ENCODE data around the gene TLN1.

TLN1 gene

GRCh38 chr9:35730486-35730854, 1.5 kb downstream of the TLN1 start:
- Histone ChIP-seq H3K4me1 (ENCODE audit: control insufficient read depth in 2 of 2, insufficient read depth in 2 of 2, low read length in 2 of 2) (peaks cover 56 to 74% of the 10 kb centered on the region in 2 donors), H3K9me3 (ENCODE audit: control insufficient read depth in 2 of 2, low read length in 2 of 2) (no peaks in the 10 kb centered on the region), H3K27me3 (ENCODE audit: control insufficient read depth in 2 of 2, insufficient read depth in 2 of 2, low read length in 2 of 2) (no peaks in the 10 kb centered on the region), H3K36me3 (ENCODE audit: control insufficient read depth in 2 of 2, insufficient read depth in 2 of 2, low read length in 2 of 2) (peaks cover 8 to 12% of the 10 kb centered on the region in 2 donors), H3K27ac (ENCODE audit: low read depth in 2 of 2, low read length in 2 of 2) (peak overlapping the region; percentile 98), H3K4me3 (ENCODE audit: low read length in 2 of 2) (peak overlapping the region; percentile 89 to 94), H3K9ac (ENCODE audit: low read depth in 1 of 2, low read length in 2 of 2) (peak overlapping the region; percentile 48 to 88)

- peaks cover 56 to 70% of the 10 kb centered on the region in 2 donors for H3K4me1 ChIP-seq (ENCODE audit: control insufficient read depth in 2 of 2, insufficient read depth in 2 of 2, low read length in 2 of 2)
- no peaks in the 10 kb centered on the region for H3K9me3 ChIP-seq (ENCODE audit: control insufficient read depth in 2 of 2, low read length in 2 of 2)
- peak overlapping the region; percentile 4 to 35 for H3K9ac ChIP-seq (ENCODE audit: low read depth in 1 of 2, low read length in 2 of 2)
- peaks cover 8 to 12% of the 10 kb centered on the region in 2 donors for H3K36me3 ChIP-seq (ENCODE audit: control insufficient read depth in 2 of 2, insufficient read depth in 2 of 2, low read length in 2 of 2)
- peak overlapping the region; percentile 4 to 94 for H3K4me3 ChIP-seq (ENCODE audit: low read length in 2 of 2)
- H3K27me3 ChIP-seq (ENCODE audit: control insufficient read depth in 2 of 2, insufficient read depth in 2 of 2, low read length in 2 of 2), result no peaks in the 10 kb centered on the region
- H3K27ac ChIP-seq (ENCODE audit: low read depth in 2 of 2, low read length in 2 of 2), result peak overlapping the region; percentile 98
These were observed 2.1 kb downstream of the TLN1 start for GRCh38 chr9:35729700-35730485.

GRCh38 chr9:35729101-35729500, 2.9 kb downstream of the TLN1 start:
- Histone ChIP-seq H3K4me3 (ENCODE audit: low read length in 2 of 2) (peak overlapping the region in 1 of 2 donors; percentile 94), H3K27ac (ENCODE audit: low read depth in 2 of 2, low read length in 2 of 2) (peak overlapping the region; percentile 69 to 98), H3K27me3 (ENCODE audit: control insufficient read depth in 2 of 2, insufficient read depth in 2 of 2, low read length in 2 of 2) (no peaks in the 10 kb centered on the region), H3K36me3 (ENCODE audit: control insufficient read depth in 2 of 2, insufficient read depth in 2 of 2, low read length in 2 of 2) (peaks cover 15% of the 10 kb centered on the region in 2 donors), H3K9me3 (ENCODE audit: control insufficient read depth in 2 of 2, low read length in 2 of 2) (no peaks in the 10 kb centered on the region), H3K9ac (ENCODE audit: low read depth in 1 of 2, low read length in 2 of 2) (peak overlapping the region in 1 of 2 donors; percentile 4), H3K4me1 (ENCODE audit: control insufficient read depth in 2 of 2, insufficient read depth in 2 of 2, low read length in 2 of 2) (peaks cover 55 to 65% of the 10 kb centered on the region in 2 donors)

- peak overlapping the region; percentile 26 to 94 for H3K4me3 ChIP-seq (ENCODE audit: low read length in 2 of 2)
- no peaks in the 10 kb centered on the region for H3K27me3 ChIP-seq (ENCODE audit: control insufficient read depth in 2 of 2, insufficient read depth in 2 of 2, low read length in 2 of 2)
- H3K9ac ChIP-seq (ENCODE audit: low read depth in 1 of 2, low read length in 2 of 2), result peak overlapping the region; percentile 41 to 61
- peaks cover 47 to 57% of the 10 kb centered on the region in 2 donors for H3K4me1 ChIP-seq (ENCODE audit: control insufficient read depth in 2 of 2, insufficient read depth in 2 of 2, low read length in 2 of 2)
- H3K9me3 ChIP-seq (ENCODE audit: control insufficient read depth in 2 of 2, low read length in 2 of 2), result no peaks in the 10 kb centered on the region
- H3K36me3 ChIP-seq (ENCODE audit: control insufficient read depth in 2 of 2, insufficient read depth in 2 of 2, low read length in 2 of 2), result peaks cover 23% of the 10 kb centered on the region in 2 donors
- peak overlapping the region; percentile 58 to 83 for H3K27ac ChIP-seq (ENCODE audit: low read depth in 2 of 2, low read length in 2 of 2)
These were observed 3.7 kb downstream of the TLN1 start for GRCh38 chr9:35728041-35728971.

- Histone ChIP-seq H3K4me3 (ENCODE audit: low read length in 2 of 2) (peak overlapping the region; percentile 14 to 94), H3K9me3 (ENCODE audit: control insufficient read depth in 2 of 2, low read length in 2 of 2) (no peaks in the 10 kb centered on the region), H3K27me3 (ENCODE audit: control insufficient read depth in 2 of 2, insufficient read depth in 2 of 2, low read length in 2 of 2) (no peaks in the 10 kb centered on the region), H3K36me3 (ENCODE audit: control insufficient read depth in 2 of 2, insufficient read depth in 2 of 2, low read length in 2 of 2) (peaks cover 26 to 30% of the 10 kb centered on the region in 2 donors), H3K9ac (ENCODE audit: low read depth in 1 of 2, low read length in 2 of 2) (peak overlapping the region; percentile 41 to 61), H3K27ac (ENCODE audit: low read depth in 2 of 2, low read length in 2 of 2) (peak overlapping the region; percentile 58 to 83), H3K4me1 (ENCODE audit: control insufficient read depth in 2 of 2, insufficient read depth in 2 of 2, low read length in 2 of 2) (peaks cover 41 to 51% of the 10 kb centered on the region in 2 donors)
These were observed 4.3 kb downstream of the TLN1 start for GRCh38 chr9:35727676-35728040.

- peak overlapping the region in 1 of 2 donors; percentile 94 for H3K4me3 ChIP-seq (ENCODE audit: low read length in 2 of 2)
- peak overlapping the region; percentile 58 to 83 for H3K27ac ChIP-seq (ENCODE audit: low read depth in 2 of 2, low read length in 2 of 2)
- H3K4me1 ChIP-seq (ENCODE audit: control insufficient read depth in 2 of 2, insufficient read depth in 2 of 2, low read length in 2 of 2), result peaks cover 40 to 51% of the 10 kb centered on the region in 2 donors
- H3K27me3 ChIP-seq (ENCODE audit: control insufficient read depth in 2 of 2, insufficient read depth in 2 of 2, low read length in 2 of 2), result no peaks in the 10 kb centered on the region
- no peaks in the 10 kb centered on the region for H3K9me3 ChIP-seq (ENCODE audit: control insufficient read depth in 2 of 2, low read length in 2 of 2)
- peaks cover 34 to 37% of the 10 kb centered on the region in 2 donors for H3K36me3 ChIP-seq (ENCODE audit: control insufficient read depth in 2 of 2, insufficient read depth in 2 of 2, low read length in 2 of 2)
- peak overlapping the region in 1 of 2 donors; percentile 27 for H3K9ac ChIP-seq (ENCODE audit: low read depth in 1 of 2, low read length in 2 of 2)
These were observed 5.1 kb downstream of the TLN1 start for GRCh38 chr9:35726931-35727330.

- Histone ChIP-seq H3K36me3 (ENCODE audit: control insufficient read depth in 2 of 2, insufficient read depth in 2 of 2, low read length in 2 of 2) (peaks cover 48 to 53% of the 10 kb centered on the region in 2 donors), H3K4me1 (ENCODE audit: control insufficient read depth in 2 of 2, insufficient read depth in 2 of 2, low read length in 2 of 2) (peaks cover 33 to 41% of the 10 kb centered on the region in 2 donors), H3K27me3 (ENCODE audit: control insufficient read depth in 2 of 2, insufficient read depth in 2 of 2, low read length in 2 of 2) (no peaks in the 10 kb centered on the region), H3K4me3 (ENCODE audit: low read length in 2 of 2) (no peak overlapping the region), H3K9me3 (ENCODE audit: control insufficient read depth in 2 of 2, low read length in 2 of 2) (no peaks in the 10 kb centered on the region), H3K9ac (ENCODE audit: low read depth in 1 of 2, low read length in 2 of 2) (no peak overlapping the region), H3K27ac (ENCODE audit: low read depth in 2 of 2, low read length in 2 of 2) (no peak overlapping the region)
These were observed 6.6 kb downstream of the TLN1 start for GRCh38 chr9:35725362-35725761.

GRCh38 chr9:35723908-35724307, 8.1 kb downstream of the TLN1 start:
- H3K9ac ChIP-seq (ENCODE audit: low read depth in 1 of 2, low read length in 2 of 2), result no peak overlapping the region
- no peak overlapping the region for H3K4me3 ChIP-seq (ENCODE audit: low read length in 2 of 2)
- H3K27me3 ChIP-seq (ENCODE audit: control insufficient read depth in 2 of 2, insufficient read depth in 2 of 2, low read length in 2 of 2), result no peaks in the 10 kb centered on the region
- no peaks in the 10 kb centered on the region for H3K9me3 ChIP-seq (ENCODE audit: control insufficient read depth in 2 of 2, low read length in 2 of 2)
- peaks cover 19 to 27% of the 10 kb centered on the region in 2 donors for H3K4me1 ChIP-seq (ENCODE audit: control insufficient read depth in 2 of 2, insufficient read depth in 2 of 2, low read length in 2 of 2)
- H3K27ac ChIP-seq (ENCODE audit: low read depth in 2 of 2, low read length in 2 of 2), result no peak overlapping the region
- peaks cover 63 to 67% of the 10 kb centered on the region in 2 donors for H3K36me3 ChIP-seq (ENCODE audit: control insufficient read depth in 2 of 2, insufficient read depth in 2 of 2, low read length in 2 of 2)

- Histone ChIP-seq H3K4me3 (ENCODE audit: low read length in 2 of 2) (no peak overlapping the region), H3K36me3 (ENCODE audit: control insufficient read depth in 2 of 2, insufficient read depth in 2 of 2, low read length in 2 of 2) (peaks cover 68 to 72% of the 10 kb centered on the region in 2 donors), H3K9ac (ENCODE audit: low read depth in 1 of 2, low read length in 2 of 2) (no peak overlapping the region), H3K9me3 (ENCODE audit: control insufficient read depth in 2 of 2, low read length in 2 of 2) (no peaks in the 10 kb centered on the region), H3K27me3 (ENCODE audit: control insufficient read depth in 2 of 2, insufficient read depth in 2 of 2, low read length in 2 of 2) (no peaks in the 10 kb centered on the region), H3K27ac (ENCODE audit: low read depth in 2 of 2, low read length in 2 of 2) (no peak overlapping the region), H3K4me1 (ENCODE audit: control insufficient read depth in 2 of 2, insufficient read depth in 2 of 2, low read length in 2 of 2) (peaks cover 16 to 22% of the 10 kb centered on the region in 2 donors)
These were observed 8.6 kb downstream of the TLN1 start for GRCh38 chr9:35723426-35723825.

GRCh38 chr9:35719546-35719945, 12.4 kb downstream of the TLN1 start:
- Histone ChIP-seq H3K4me1 (ENCODE audit: control insufficient read depth in 2 of 2, insufficient read depth in 2 of 2, low read length in 2 of 2) (no peaks in the 10 kb centered on the region), H3K9ac (ENCODE audit: low read depth in 1 of 2, low read length in 2 of 2) (no peak overlapping the region), H3K4me3 (ENCODE audit: low read length in 2 of 2) (no peak overlapping the region), H3K36me3 (ENCODE audit: control insufficient read depth in 2 of 2, insufficient read depth in 2 of 2, low read length in 2 of 2) (peaks cover 93 to 100% of the 10 kb centered on the region in 2 donors), H3K9me3 (ENCODE audit: control insufficient read depth in 2 of 2, low read length in 2 of 2) (no peaks in the 10 kb centered on the region), H3K27ac (ENCODE audit: low read depth in 2 of 2, low read length in 2 of 2) (no peak overlapping the region), H3K27me3 (ENCODE audit: control insufficient read depth in 2 of 2, insufficient read depth in 2 of 2, low read length in 2 of 2) (no peaks in the 10 kb centered on the region)
